Measurements from ENCODE around the gene MRM1.

Gene MRM1

DNA sequence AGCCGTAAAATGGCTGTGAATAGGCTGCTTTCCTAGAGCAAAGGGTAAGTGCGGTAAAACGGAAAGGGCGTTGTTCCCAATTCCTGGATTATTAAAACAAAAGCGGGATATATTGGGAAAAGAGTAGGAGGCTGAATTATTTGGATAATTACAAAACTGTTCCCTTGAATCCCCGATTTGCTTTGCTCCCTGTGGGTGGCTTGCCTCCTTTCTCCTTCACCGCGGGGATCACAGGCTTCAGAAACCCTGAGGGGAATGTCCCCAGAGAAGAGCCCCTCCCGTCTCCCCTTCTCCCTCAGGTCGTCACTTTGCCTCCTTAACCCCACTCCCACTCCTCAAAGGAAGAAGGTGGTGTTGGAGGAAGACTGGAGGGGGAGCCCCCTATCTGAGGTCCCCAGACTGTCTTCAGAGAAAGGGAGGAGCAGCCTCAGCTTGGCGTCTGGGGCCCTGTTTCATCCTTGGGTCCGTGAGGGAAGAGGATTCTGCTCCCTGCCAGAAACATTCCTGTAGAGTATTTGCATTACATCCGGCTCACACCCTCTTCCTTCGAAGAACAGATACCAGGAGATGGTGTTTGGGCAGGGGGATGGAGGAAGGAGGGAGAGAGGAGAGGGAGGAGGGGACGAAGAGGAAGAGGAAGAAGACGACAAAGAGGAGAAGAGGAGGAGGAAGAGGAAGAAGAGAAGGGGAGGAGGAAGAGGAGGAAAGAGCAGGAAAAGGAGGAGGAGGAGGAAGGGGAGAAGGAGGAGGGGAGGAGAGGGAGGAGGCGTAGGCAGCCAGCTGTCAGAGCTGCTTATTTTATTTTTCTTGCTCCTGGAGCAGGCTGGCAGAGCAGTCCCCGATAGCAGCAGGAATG is 31.8 kb downstream of the MRM1 start:
- no peak for DNase-seq (ENCODE audit: extremely low read depth, insufficient read length)
- H3K27me3 ChIP-seq (replicated peaks; ENCODE audit: control insufficient read depth, insufficient read depth, low read length), result no peaks in the 10 kb centered on the region; the same call in 1 of the 2 replicates
- H3K36me3 ChIP-seq (ENCODE audit: control insufficient read depth, insufficient read depth, low read length), result no peaks in the 10 kb centered on the region
- TF ChIP-seq, protein P1, sequence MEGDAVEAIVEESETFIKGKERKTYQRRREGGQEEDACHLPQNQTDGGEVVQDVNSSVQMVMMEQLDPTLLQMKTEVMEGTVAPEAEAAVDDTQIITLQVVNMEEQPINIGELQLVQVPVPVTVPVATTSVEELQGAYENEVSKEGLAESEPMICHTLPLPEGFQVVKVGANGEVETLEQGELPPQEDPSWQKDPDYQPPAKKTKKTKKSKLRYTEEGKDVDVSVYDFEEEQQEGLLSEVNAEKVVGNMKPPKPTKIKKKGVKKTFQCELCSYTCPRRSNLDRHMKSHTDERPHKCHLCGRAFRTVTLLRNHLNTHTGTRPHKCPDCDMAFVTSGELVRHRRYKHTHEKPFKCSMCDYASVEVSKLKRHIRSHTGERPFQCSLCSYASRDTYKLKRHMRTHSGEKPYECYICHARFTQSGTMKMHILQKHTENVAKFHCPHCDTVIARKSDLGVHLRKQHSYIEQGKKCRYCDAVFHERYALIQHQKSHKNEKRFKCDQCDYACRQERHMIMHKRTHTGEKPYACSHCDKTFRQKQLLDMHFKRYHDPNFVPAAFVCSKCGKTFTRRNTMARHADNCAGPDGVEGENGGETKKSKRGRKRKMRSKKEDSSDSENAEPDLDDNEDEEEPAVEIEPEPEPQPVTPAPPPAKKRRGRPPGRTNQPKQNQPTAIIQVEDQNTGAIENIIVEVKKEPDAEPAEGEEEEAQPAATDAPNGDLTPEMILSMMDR (IDR thresholded peaks at IDR 0.05; ENCODE audit: insufficient read depth, low read length, poor library complexity, severe bottlenecking), result no peak
- H3K4me3 ChIP-seq (replicated peaks; ENCODE audit: low read depth, low read length), result no peak overlapping the region

DNA sequence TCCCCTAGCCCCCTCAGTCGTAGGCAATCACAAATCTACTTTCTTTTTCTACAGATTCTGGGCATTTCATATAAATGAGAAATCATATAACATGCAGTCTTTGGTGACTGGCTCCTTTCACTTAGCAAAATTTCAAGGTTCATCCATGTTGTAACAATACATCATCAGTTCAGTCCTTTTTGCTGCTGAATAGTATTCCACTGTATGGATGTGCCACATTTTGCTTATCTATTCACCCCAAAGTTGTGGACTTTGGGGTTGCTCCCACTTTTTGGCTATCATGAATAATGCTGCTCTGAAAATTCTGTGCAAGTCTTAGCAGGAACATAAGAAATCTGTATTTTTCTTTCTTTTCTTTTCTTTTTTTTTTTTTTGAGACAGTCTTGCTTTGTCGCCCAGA is 39.0 kb downstream of the MRM1 start:
- Histone ChIP-seq H3K4me3 (replicated peaks; ENCODE audit: low read depth, low read length) (no peak overlapping the region), H3K36me3 (ENCODE audit: control insufficient read depth, insufficient read depth, low read length) (no peaks in the 10 kb centered on the region), H3K27me3 (replicated peaks; ENCODE audit: control insufficient read depth, insufficient read depth, low read length) (peaks cover 3% of the 10 kb centered on the region)
- TF ChIP-seq, protein P1 (IDR thresholded peaks at IDR 0.05; ENCODE audit: insufficient read depth, low read length, poor library complexity, severe bottlenecking), result no peak
- DNase-seq (ENCODE audit: extremely low read depth, insufficient read length), result no peak

DNA sequence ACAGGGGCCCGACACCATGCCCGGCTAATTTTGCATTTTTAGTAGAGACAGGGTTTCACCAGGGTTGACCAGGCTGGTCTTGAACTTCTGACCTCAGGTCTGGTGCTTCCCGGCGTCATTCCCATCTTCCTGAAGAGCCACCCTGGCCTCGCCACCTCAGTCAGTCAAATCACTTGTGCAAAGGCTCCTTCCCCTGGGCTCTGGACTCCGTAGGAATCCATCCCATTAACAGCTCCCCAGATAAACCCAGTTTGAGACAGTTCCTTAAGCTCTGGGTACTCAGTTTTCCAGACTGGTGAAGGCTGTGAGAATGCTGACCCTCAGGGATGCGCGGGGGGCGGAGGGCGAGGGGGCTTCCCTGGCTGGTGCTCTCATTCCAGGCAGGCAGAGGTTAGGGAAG is 39.5 kb downstream of the MRM1 start:
- DNase-seq (ENCODE audit: extremely low read depth, insufficient read length), result no peak
- Histone ChIP-seq H3K27me3 (replicated peaks; ENCODE audit: control insufficient read depth, insufficient read depth, low read length) (peaks cover 3% of the 10 kb centered on the region), H3K36me3 (ENCODE audit: control insufficient read depth, insufficient read depth, low read length) (no peaks in the 10 kb centered on the region), H3K4me3 (replicated peaks; ENCODE audit: low read depth, low read length) (no peak overlapping the region)
- TF ChIP-seq, protein P1 (IDR thresholded peaks at IDR 0.05; ENCODE audit: insufficient read depth, low read length, poor library complexity, severe bottlenecking), result no peak

GRCh38 chr17:36641331-36641876 is 40.0 kb downstream of the MRM1 start:
- Histone ChIP-seq H3K4me3 (replicated peaks; ENCODE audit: low read depth, low read length) (no peak overlapping the region), H3K27me3 (replicated peaks; ENCODE audit: control insufficient read depth, insufficient read depth, low read length) (peaks cover 4% of the 10 kb centered on the region), H3K36me3 (ENCODE audit: control insufficient read depth, insufficient read depth, low read length) (no peaks in the 10 kb centered on the region)
- TF ChIP-seq, protein P1 (IDR thresholded peaks at IDR 0.05; ENCODE audit: insufficient read depth, low read length, poor library complexity, severe bottlenecking), result no peak
- DNase-seq (ENCODE audit: extremely low read depth, insufficient read length), result no peak

GRCh38 chr17:36641877-36642845 is 40.8 kb downstream of the MRM1 start:
- peaks cover 7% of the 10 kb centered on the region for H3K27me3 ChIP-seq (replicated peaks; ENCODE audit: control insufficient read depth, insufficient read depth, low read length)
- DNase-seq (ENCODE audit: extremely low read depth, insufficient read length), result no peak
- TF ChIP-seq, protein P1 (IDR thresholded peaks at IDR 0.05; ENCODE audit: insufficient read depth, low read length, poor library complexity, severe bottlenecking), result no peak
- no peak overlapping the region for H3K4me3 ChIP-seq (replicated peaks; ENCODE audit: low read depth, low read length)
- H3K36me3 ChIP-seq (ENCODE audit: control insufficient read depth, insufficient read depth, low read length), result no peaks in the 10 kb centered on the region
